ENCODE data around the gene F10.

DNA sequence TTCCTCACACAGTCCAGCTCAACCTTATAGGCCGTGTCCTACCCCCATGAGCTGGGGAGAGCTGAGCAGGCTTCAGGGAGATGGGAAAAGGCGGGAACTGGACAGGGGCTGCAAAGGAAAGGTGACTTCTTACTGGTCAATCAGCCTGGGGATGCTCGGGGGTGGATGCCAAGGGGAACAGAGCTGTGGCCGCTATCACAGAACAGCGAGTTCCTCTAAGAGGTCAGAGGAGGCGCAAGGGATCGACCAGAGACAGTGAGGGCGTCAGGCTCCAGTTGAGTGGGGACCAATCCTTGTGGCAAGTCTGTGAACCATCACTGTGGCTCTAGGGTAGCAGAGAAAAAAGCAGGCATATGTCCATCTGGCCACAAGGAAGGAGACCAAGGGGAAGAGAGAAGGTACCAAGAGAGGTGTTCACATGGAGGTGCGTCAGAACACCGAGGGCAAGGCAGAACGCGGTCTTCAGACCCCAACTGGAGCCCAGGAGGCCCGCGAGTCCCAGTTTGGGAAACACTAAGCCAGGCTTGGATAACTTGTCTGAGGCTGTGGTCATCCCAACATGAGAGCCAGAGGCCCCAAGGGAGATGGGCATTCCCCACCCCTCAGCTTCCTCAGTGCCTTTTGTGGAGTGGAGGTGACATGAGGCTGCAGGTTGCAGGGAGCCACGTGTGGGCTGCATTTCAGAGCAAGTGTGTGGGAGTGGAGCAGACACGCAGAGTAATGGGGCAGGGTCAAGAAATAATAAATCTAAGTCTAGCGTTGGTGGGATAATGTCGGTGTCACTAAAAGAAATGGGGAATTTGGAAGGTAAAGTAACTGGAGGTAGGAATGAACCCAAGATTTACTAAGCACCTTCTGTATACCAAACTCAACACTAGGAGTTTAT is 3.9 kb downstream of the F10 start:
- TF ChIP-seq, protein P1, sequence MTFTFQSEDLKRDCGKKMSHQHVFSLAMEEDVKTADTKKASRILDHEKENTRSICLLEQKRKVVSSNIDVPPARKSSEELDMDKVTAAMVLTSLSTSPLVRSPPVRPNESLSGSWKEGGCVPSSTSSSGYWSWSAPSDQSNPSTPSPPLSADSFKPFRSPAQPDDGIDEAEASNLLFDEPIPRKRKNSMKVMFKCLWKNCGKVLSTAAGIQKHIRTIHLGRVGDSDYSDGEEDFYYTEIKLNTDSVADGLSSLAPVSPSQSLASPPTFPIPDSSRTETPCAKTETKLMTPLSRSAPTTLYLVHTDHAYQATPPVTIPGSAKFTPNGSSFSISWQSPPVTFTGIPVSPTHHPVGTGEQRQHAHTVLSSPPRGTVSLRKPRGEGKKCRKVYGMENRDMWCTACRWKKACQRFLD (CRISPR knock-in tag; IDR thresholded peaks at IDR 0.05; ENCODE audit: borderline replicate concordance), result no peak
- TF ChIP-seq, protein P2, sequence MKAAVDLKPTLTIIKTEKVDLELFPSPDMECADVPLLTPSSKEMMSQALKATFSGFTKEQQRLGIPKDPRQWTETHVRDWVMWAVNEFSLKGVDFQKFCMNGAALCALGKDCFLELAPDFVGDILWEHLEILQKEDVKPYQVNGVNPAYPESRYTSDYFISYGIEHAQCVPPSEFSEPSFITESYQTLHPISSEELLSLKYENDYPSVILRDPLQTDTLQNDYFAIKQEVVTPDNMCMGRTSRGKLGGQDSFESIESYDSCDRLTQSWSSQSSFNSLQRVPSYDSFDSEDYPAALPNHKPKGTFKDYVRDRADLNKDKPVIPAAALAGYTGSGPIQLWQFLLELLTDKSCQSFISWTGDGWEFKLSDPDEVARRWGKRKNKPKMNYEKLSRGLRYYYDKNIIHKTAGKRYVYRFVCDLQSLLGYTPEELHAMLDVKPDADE (CRISPR knock-in tag; IDR thresholded peaks at IDR 0.05), result no peak
- TF ChIP-seq ELF1 (CRISPR knock-in tag; IDR thresholded peaks at IDR 0.05), result no peak
- TF ChIP-seq, protein P3, sequence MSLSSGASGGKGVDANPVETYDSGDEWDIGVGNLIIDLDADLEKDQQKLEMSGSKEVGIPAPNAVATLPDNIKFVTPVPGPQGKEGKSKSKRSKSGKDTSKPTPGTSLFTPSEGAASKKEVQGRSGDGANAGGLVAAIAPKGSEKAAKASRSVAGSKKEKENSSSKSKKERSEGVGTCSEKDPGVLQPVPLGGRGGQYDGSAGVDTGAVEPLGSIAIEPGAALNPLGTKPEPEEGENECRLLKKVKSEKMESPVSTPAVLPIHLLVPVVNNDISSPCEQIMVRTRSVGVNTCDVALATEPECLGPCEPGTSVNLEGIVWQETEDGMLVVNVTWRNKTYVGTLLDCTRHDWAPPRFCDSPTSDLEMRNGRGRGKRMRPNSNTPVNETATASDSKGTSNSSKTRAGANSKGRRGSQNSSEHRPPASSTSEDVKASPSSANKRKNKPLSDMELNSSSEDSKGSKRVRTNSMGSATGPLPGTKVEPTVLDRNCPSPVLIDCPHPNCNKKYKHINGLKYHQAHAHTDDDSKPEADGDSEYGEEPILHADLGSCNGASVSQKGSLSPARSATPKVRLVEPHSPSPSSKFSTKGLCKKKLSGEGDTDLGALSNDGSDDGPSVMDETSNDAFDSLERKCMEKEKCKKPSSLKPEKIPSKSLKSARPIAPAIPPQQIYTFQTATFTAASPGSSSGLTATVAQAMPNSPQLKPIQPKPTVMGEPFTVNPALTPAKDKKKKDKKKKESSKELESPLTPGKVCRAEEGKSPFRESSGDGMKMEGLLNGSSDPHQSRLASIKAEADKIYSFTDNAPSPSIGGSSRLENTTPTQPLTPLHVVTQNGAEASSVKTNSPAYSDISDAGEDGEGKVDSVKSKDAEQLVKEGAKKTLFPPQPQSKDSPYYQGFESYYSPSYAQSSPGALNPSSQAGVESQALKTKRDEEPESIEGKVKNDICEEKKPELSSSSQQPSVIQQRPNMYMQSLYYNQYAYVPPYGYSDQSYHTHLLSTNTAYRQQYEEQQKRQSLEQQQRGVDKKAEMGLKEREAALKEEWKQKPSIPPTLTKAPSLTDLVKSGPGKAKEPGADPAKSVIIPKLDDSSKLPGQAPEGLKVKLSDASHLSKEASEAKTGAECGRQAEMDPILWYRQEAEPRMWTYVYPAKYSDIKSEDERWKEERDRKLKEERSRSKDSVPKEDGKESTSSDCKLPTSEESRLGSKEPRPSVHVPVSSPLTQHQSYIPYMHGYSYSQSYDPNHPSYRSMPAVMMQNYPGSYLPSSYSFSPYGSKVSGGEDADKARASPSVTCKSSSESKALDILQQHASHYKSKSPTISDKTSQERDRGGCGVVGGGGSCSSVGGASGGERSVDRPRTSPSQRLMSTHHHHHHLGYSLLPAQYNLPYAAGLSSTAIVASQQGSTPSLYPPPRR (CRISPR knock-in tag; IDR thresholded peaks at IDR 0.05; ENCODE audit: borderline replicate concordance), result no peak
